Breast epithelium (tissue), 4 donors: ENCODE results near the gene BLNK. TPM values are rescaled to one million over a fixed set of nuclear protein-coding genes. Genes with fewer than 3 reads are reported as not detected.

Experiments
- DNase-seq, 2 donors: peaks; one replicate each; pipeline ENCODE4 v3.0.0-alpha.2; 2019; ENCODE audit warnings: low spot score in 2 of 2
- H3K27ac ChIP-seq, 2 donors: fragments of 200-600 bp; sonication (generic) in 1 of 2; one replicate each; pipeline ENCODE4 v1.5.1; 2016 to 2019; ENCODE audit warnings: mild to moderate bottlenecking in 1 of 2
- H3K27me3 ChIP-seq, 2 donors: fragments of 200-600 bp; sonication (generic) in 1 of 2; one replicate each; pipeline versions ENCODE4 v1.5.1 to v1.6.0; 2017 to 2019; ENCODE audit warnings: control low read depth in 1 of 2, mild to moderate bottlenecking in 1 of 2
- H3K36me3 ChIP-seq: fragments of 200-600 bp; one replicate; pipeline ENCODE4 v1.5.1; 2019
- H3K4me1 ChIP-seq, 2 donors: fragments of 200-600 bp; sonication (generic); one replicate each; pipeline ENCODE4 v1.5.1; 2016 to 2019; ENCODE audit warnings: control low read depth in 1 of 2
- H3K4me3 ChIP-seq, 3 donors: fragments of 200-600 bp; sonication (generic); 1 replicate in 2 of 3; 2 replicates in 1 of 3; pipeline ENCODE4 v1.5.1; 2016 to 2019; ENCODE audit warnings: mild to moderate bottlenecking in 3 of 3, moderate library complexity in 2 of 3
- H3K9me3 ChIP-seq, 2 donors: fragments of 200-600 bp; sonication (generic) in 1 of 2; one replicate each; pipeline ENCODE4 v1.5.1; 2016 to 2019; ENCODE audit warnings: control low read depth in 1 of 2
- CTCF ChIP-seq, 3 donors: fragments of 450-650 bp; IDR thresholded peaks; one replicate each; pipeline ENCODE4 v1.5.1; 2016 to 2017; ENCODE audit warnings: antibody characterized with exemption in 3 of 3, mild to moderate bottlenecking in 3 of 3, moderate library complexity in 3 of 3
- POLR2A ChIP-seq: fragments of 450-650 bp; IDR thresholded peaks from one replicate; pipeline ENCODE4 v1.6.1; 2016; ENCODE audit warnings: antibody characterized with exemption, mild to moderate bottlenecking, moderate library complexity
- POLR2AphosphoS5 ChIP-seq, 3 donors: sonication (generic); formaldehyde crosslinking; IDR thresholded peaks; one replicate each; pipeline ENCODE4 v1.6.1; 2017; ENCODE audit warnings: antibody characterized with exemption in 3 of 3
- intact Hi-C: fragments of 100-400 bp; cut with DNase I; formaldehyde crosslinking; loops from one replicate; pipeline ENCODE4 v1.15.1; 2023; ENCODE audit warnings: low total_unique reads
- total RNA-seq, 3 donors: library from RNA; depleted of rRNA; stranded (reverse); fragments of >200 nt; gene quantifications; one replicate each; pipeline ENCODE4 v1.1.0, GENCODE V29; 2016

Gene BLNK
- total RNA-seq, 3 donors from 2014 or later, result 2.9 to 16.0 (median 13.4) TPM

GRCh38 chr10:96280859-96281258 is 9.5 kb upstream of the BLNK start:
- Histone ChIP-seq H3K4me3 (no peak overlapping the region), H3K9me3 (no peaks in the 10 kb centered on the region), H3K27ac (no peak overlapping the region), H3K36me3 (no peaks in the 10 kb centered on the region), H3K4me1 (no peaks in the 10 kb centered on the region), H3K27me3 (no peaks in the 10 kb centered on the region)
- no peak for DNase-seq
- TF ChIP-seq POLR2AphosphoS5 (IDR thresholded peaks at IDR 0.05), result no peak
- no peak for TF ChIP-seq CTCF (IDR thresholded peaks at IDR 0.05)
- no peak for TF ChIP-seq POLR2A
- intact Hi-C loops, result loop anchor here (5.0 kb wide), 1 partner anchor 306 kb away; the partner anchor contains the start of gene TM9SF3

- no peak overlapping the region for H3K4me3 ChIP-seq
- no peak for TF ChIP-seq POLR2A
- no peak for TF ChIP-seq CTCF (IDR thresholded peaks at IDR 0.05)
- TF ChIP-seq POLR2AphosphoS5 (IDR thresholded peaks at IDR 0.05), result no peak
- H3K4me1 ChIP-seq, result no peaks in the 10 kb centered on the region
- H3K36me3 ChIP-seq, result no peaks in the 10 kb centered on the region
- H3K27ac ChIP-seq, result no peak overlapping the region
- DNase-seq, result no peak
- H3K27me3 ChIP-seq, result no peaks in the 10 kb centered on the region
- intact Hi-C loops, result no loop called here
- H3K9me3 ChIP-seq, result no peaks in the 10 kb centered on the region
Observed at GRCh38 chr10:96279191-96279641, 7.8 kb upstream of the BLNK start.

- no peak overlapping the region for H3K4me3 ChIP-seq
- H3K27ac ChIP-seq, result peak overlapping the region; percentile 41 to 65
- H3K4me1 ChIP-seq, result peaks cover 0 to 6% of the 10 kb centered on the region in 2 donors
- no peaks in the 10 kb centered on the region for H3K36me3 ChIP-seq
- H3K9me3 ChIP-seq, result no peaks in the 10 kb centered on the region
- no peaks in the 10 kb centered on the region for H3K27me3 ChIP-seq
- no peak for DNase-seq
- no peak for TF ChIP-seq POLR2A
- TF ChIP-seq CTCF (IDR thresholded peaks at IDR 0.05), result no peak
- TF ChIP-seq POLR2AphosphoS5 (IDR thresholded peaks at IDR 0.05), result no peak
- intact Hi-C loops, result no loop called here
Observed at GRCh38 chr10:96276831-96277230, 5.5 kb upstream of the BLNK start.

- H3K9me3 ChIP-seq, result no peaks in the 10 kb centered on the region
- no peak for TF ChIP-seq CTCF (IDR thresholded peaks at IDR 0.05)
- no peak for TF ChIP-seq POLR2A
- TF ChIP-seq POLR2AphosphoS5 (IDR thresholded peaks at IDR 0.05), result no peak
- no peak overlapping the region for H3K4me3 ChIP-seq
- peak overlapping the region; percentile 41 to 65 for H3K27ac ChIP-seq
- intact Hi-C loops, result no loop called here
- DNase-seq, result no peak
- no peaks in the 10 kb centered on the region for H3K36me3 ChIP-seq
- no peaks in the 10 kb centered on the region for H3K27me3 ChIP-seq
- peaks cover 0 to 8% of the 10 kb centered on the region in 2 donors for H3K4me1 ChIP-seq
Observed at GRCh38 chr10:96276426-96276825, 5.1 kb upstream of the BLNK start.

- peak; percentile 60 to 83 for DNase-seq
- peaks cover 0 to 8% of the 10 kb centered on the region in 2 donors for H3K4me1 ChIP-seq
- TF ChIP-seq POLR2A (no peak), POLR2AphosphoS5 (IDR thresholded peaks at IDR 0.05) (no peak), CTCF (IDR thresholded peaks at IDR 0.05) (no peak)
- H3K36me3 ChIP-seq, result no peaks in the 10 kb centered on the region
- H3K27ac ChIP-seq, result peak overlapping the region; percentile 41 to 65
- intact Hi-C loops, result no loop called here
- no peak overlapping the region for H3K4me3 ChIP-seq
- H3K9me3 ChIP-seq, result no peaks in the 10 kb centered on the region
- no peaks in the 10 kb centered on the region for H3K27me3 ChIP-seq
Observed at GRCh38 chr10:96275685-96276418, 4.5 kb upstream of the BLNK start.
